SW 1271 (cell line): Measurements from ENCODE around the gene MRGPRX4.
A peak's percentile ranks its signal among the peaks of the same experiment; 100 is the strongest.
"Not testable (repeated sequence)": the region's sequence is repeated elsewhere in the genome, so short reads cannot be mapped to it uniquely, and the experiment has no call there.

Experiments
- DNase-seq, 2 experiments: peaks; one replicate each; lab custom pipeline; 2025; lab: John Stamatoyannopoulos, UW

The MRGPRX4 gene

DNA sequence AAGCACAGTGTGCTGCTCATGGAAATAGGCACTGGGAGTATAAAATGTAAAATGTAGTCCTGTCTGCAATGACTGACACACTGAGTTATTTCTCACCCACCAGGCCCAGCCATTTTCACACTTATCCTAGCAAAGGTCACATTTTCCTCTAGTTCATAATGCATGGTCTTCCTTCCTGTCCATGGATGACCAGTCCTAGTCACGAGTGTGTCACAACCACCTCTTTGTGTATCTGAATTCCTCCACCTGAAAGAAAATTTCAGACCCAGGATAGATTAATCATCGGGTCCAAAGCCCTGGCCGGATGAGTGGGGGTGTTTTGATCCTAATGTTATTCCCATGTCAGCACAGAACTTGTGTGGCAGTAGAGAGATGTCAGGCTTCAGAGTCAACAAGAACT, at the start of gene MRGPRX4:
Gene MRGPRX4, plus strand, starts transcription at position 172 of the 400 bp plus-strand sequence. CDS start 420 bp downstream, outside the sequence.
- DNase-seq, result no peak

DNA sequence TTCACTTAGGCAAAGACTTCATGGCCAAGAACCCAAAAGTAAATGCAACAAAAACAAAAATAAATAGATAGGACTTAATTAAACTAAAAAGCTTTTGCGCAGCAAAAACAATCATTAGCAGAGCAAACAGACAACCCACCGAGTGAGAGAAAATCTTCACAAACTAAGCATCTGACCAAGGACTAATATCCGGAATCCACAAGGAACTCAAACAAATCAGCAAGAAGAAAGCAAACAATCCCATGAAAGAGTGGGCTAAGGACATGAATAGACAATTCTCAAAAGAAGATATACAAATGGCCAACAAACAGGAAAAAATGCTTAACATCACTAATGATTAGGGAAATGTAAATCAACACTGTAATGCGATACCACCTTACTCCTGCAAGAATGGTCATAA, 41.5 kb upstream of the MRGPRX4 start:
- not testable (repeated sequence) for DNase-seq

- no peak for DNase-seq
Observed at GRCh38 chr11:18132341-18132740, 40.3 kb upstream of the MRGPRX4 start, which contains the start of gene MRGPRX3. Gene MRGPRX3 (plus strand): TSS chr11:18132571. CDS start chr11:18137203, 4,632 bp downstream.

DNA sequence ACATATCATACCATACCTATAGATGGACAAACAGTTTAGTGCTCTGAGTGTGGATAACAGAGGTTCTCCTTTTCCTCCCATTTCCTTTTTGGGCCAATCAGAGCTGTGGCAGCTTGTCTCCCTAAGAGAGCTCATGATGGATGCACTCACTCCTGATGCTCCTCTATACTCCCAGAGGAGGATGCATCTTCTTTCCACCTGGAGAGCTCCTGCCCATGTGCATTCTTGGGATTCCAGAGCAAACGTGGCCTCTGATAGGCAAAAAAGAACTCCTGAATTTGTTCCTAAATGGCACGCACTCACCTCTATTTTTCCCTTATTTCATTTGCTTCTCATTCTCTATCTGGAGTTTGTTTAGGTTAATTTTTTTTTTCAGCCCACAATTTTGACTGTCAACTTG, 37.3 kb upstream of the MRGPRX4 start:
- no peak for DNase-seq

GRCh38 chr11:18137186-18137800, 35.3 kb upstream of the MRGPRX4 start:
- no peak for DNase-seq

GRCh38 chr11:18140145-18140544, 32.5 kb upstream of the MRGPRX4 start:
- no peak for DNase-seq

GRCh38 chr11:18144243-18144642, 28.4 kb upstream of the MRGPRX4 start:
- DNase-seq, result peak in 1 of 2 experiments; percentile 12

DNA sequence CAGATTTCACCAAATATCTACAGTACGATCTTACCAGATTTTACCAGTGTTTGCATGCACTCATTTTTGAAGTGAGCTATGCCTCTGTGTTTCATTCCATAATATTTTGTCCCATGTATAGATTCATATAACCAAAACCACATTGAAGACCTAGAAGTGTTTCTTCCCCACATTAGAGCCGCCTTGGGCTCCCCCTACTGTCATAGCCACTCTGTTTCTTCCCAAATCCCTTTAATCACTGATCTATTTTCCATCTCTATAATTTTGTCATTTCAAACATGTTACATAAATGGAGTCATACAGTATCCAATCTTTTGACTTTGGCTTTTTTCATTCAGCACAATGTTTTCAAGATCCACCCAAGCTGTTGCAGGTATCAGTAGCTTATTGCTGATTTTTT, 27.6 kb upstream of the MRGPRX4 start:
- DNase-seq, result no peak

DNA sequence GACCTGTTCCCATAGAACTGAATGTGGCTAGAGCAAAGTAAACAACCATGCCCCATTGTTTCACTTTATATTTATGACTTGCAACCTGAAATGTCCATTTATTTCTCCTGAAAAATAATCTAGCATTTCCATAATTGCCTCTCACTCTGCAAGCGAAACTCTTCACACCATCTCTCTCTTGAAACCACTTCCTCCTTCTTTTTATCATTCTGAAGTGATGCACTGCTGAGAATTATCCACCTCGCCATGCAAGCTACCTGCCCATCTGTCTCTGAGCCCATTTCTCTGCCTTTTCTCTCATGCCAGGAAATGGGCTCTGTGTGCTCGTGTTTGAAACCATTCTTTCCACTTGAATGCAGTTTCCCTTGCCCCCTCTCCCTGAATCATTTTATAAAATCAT, 26.8 kb upstream of the MRGPRX4 start:
- DNase-seq, result no peak

GRCh38 chr11:18151581-18151980, 21.1 kb upstream of the MRGPRX4 start:
- no peak for DNase-seq

DNA sequence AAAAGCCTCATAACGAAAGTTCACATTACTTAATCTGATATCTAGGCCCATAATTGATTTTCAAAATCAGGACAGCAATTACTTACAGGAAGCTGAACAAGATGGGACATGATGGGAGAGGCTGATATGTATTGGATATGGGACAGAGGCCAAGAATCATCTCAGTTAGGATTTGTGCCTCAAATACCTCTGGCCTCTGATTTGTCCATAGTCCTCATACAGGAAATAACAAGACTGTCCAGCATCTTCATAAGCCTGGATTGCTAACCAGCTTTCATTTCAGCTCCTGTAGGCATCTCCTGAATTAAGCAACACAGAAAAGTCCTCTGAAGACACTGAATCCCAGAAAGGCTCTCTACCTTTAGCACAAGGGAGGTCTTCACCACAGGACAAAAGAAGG, 4.3 kb upstream of the MRGPRX4 start:
- DNase-seq, result no peak

DNA sequence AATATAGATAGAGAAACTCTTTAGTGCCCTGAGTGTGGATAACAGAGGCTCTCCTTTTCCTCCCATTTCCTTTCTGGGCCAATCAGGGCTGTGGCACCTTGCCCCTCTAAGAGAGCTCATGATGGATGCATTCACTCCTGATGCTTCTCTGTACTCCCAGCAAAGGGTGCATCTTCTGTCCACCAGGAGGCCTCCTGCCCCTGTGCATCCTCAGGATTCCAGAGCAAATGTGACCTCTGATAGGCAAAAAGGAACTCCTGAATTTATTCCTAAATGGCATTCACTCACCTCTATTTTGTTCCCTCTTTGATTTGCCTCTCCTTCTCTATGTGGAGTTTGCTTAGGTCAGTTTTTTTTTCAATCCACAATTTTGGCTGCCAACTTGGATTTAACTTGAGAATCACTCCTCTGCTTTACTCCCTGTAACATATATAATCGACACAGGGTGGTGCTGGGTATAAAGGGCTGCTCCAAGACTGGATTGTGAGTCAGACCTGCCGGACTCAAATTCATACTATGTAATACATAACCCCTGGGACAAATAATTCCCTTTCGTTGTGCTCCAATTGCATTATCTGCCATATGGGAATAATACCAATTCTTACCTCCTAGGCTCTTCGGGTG, 1.1 kb upstream of the MRGPRX4 start:
- peak; percentile 25 to 27 for DNase-seq

- DNase-seq, result no peak
Observed at GRCh38 chr11:18173225-18173866, 709 bp downstream of the MRGPRX4 start.

- DNase-seq, result no peak
Observed at GRCh38 chr11:18188796-18189195, 16.2 kb downstream of the MRGPRX4 start.

- DNase-seq, result not testable (repeated sequence)
Observed at GRCh38 chr11:18189476-18190245, 17.0 kb downstream of the MRGPRX4 start.

DNA sequence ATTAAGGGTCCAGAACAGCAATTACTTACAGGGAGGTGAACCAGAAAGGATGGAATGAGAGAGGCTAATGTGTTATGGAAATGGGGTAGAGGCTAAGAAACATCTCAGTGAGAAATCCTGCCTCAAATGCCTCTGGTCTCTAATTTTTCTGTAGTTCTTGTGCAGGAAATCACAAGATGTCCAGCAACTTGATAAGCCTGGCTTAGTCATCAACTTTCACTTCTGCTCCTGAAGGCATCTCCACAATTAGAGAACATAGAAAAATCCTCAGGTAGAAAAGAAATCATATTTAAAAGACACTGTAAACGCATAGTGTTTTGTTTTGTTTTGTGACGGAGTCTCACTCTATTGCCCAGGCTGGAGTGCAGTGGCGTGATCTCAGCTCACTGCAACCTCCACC, 18.7 kb downstream of the MRGPRX4 start:
- no peak for DNase-seq

GRCh38 chr11:18193010-18193409, 20.4 kb downstream of the MRGPRX4 start:
- DNase-seq, result no peak

DNA sequence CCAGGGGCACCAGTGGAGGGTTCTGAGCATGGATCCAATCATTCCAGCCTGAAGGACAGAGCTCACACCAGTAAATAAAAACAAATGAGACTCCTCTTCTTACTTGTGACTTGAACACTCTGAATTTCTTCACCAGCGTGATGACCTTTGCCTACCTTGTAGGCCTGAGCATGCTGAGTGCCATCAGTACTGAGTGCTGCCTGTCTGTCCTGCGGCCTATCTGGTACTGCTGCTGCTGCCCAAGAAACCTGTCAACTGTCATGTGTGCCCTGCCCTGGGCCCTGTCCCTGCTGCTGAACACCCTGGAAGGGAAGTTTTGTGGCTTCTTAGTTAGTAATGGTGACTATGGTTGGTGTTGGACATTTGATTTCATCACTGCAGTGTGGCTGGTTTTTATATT, 23.9 kb downstream of the MRGPRX4 start:
- DNase-seq, result no peak

DNA sequence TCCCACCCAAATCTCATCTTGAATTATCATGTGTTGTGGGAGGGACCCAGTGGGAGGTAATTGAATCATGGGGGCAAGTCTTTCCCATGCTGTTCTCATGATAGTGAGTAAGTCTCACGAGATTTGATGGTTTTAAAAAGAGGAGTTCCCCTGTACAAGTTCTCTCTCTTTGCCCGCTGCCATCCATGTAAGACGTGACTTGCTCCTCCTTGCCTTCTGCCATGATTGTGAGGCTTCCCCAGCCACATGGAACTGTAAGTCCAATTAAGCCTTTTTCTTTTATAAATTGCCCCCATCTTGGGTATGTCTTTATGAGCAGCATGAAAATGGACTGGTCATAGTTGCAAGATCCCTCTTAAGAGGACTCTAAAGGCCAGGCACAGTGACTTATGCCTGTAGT, 25.1 kb downstream of the MRGPRX4 start:
- not testable (repeated sequence) for DNase-seq

- peak in 1 of 2 experiments; percentile 23 for DNase-seq
Observed at GRCh38 chr11:18203723-18204122, 31.1 kb downstream of the MRGPRX4 start.

DNA sequence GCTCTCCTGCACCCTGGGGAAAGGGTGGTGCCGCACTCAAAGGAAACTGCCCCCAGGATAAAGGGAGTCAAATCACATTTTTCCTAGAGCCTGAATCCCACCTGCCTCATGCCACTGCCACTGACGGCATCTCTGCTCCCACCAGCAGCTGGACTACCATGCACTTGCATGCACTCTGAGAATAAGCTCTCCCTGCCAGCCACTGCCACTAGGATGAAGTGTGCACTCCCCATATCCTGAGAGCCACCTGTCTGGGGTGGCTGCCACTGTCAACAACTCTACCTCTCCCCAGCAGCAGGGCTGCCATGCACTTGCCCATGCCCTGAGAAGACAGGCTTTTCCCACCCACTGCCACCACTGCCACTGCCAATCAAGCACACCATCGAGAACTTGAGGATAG, 31.6 kb downstream of the MRGPRX4 start:
- DNase-seq, result no peak

DNA sequence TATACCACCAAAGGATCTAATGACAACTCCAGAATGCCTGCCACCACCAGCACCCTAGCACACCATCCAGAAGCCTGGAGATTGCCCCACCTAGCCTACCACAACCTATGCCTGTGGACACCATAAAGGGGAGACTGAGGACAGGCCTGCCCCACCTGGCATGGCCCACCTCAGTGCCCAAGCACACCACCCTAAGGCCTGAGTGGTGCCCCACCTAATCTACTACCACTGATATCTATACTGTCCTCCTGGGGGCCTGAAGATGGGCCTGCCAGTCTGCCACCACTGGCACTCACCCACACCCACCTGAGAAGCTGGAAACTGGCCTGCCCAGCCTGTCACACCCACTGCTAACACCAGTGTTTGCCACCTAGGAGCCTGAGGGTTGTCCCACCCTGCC, 32.1 kb downstream of the MRGPRX4 start:
- no peak for DNase-seq

DNA sequence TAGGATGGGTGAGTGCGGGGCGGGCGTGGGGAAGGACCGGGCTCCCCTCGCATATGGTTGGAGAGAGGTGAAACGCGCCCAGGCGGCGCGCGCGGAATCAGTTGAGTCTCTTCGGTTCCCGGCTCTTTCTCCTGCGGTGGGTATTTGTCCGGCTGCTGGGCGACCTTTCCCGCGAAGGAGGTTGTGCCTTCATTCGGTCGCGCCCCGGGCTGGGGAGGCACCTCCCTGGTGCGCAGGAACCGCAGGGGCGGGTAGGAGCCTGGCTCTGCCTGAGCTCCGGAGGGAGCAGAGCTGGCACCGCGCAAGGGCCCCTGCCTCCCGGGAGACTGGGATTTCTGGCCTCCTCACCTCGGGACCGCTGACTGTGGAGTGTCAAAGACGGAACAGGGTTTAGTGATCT, 36.4 kb downstream of the MRGPRX4 start:
- no peak for DNase-seq
